ENCODE results near the gene RYR1.
A peak's percentile ranks its signal among the peaks of the same experiment; 100 is the strongest.
"Not testable (repeated sequence)": the region's sequence is repeated elsewhere in the genome, so short reads cannot be mapped to it uniquely, and the experiment has no call there.

Gene RYR1

DNA sequence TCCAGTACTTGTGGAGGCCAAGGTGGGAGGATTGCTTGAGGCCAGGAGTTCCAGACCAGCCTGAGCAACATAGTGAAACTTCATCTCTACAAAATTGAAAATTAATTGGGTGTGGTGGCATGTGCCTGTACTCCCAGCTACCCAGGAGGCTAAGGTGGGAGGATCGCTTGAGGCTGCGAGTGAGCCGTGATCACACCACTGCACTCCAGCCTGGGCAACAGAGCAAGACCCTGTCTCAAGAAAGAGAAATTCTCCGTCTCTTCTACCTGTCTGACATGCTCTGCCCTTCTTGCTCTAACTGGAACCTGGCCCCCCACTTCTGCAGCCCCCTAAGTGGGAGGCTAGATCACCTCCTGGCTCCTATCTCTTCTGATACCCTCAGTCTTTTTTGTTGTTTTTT lies 192.9 kb downstream of the RYR1 start:
- Mint-ChIP-seq H3K36me3 (peaks cover 5% of the 10 kb centered on the region), H3K9me3 (ENCODE audit: low read depth) (no peaks in the 10 kb centered on the region), H3K4me3 (no peak overlapping the region), H3K27ac (no peak overlapping the region), H3K4me1 (ENCODE audit: low read depth) (peaks cover 6% of the 10 kb centered on the region), H3K27me3 (no peaks in the 10 kb centered on the region)

DNA sequence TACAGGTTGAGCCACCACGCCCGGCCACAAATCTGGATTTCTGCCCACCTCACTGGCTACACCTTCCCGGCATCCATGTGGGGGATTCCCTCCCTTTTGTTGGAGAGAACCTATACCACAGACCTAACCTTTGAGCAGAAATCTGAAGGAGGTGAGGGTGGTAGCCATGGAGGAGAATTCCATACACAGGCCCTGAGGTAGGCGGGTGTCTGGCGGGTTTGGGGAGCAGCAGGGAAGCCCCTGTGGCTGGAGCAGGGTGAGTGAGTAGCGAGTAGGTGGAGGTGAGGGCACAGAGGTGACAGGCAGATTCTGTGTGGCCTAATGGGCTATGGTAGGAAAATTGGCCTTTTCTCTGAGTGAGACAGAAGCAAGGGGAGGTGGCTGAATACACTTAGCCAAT lies 196.1 kb downstream of the RYR1 start:
- H3K27me3 Mint-ChIP-seq, result no peaks in the 10 kb centered on the region
- H3K4me3 Mint-ChIP-seq, result no peak overlapping the region
- H3K27ac Mint-ChIP-seq, result no peak overlapping the region
- H3K36me3 Mint-ChIP-seq, result peaks cover 5% of the 10 kb centered on the region
- H3K9me3 Mint-ChIP-seq (ENCODE audit: low read depth), result no peaks in the 10 kb centered on the region
- peaks cover 9% of the 10 kb centered on the region for H3K4me1 Mint-ChIP-seq (ENCODE audit: low read depth)

GRCh38 chr19:38631301-38631700 lies 197.8 kb downstream of the RYR1 start:
- H3K27ac Mint-ChIP-seq; H3K9me3 Mint-ChIP-seq (ENCODE audit: low read depth); H3K36me3 Mint-ChIP-seq; H3K4me3 Mint-ChIP-seq; H3K27me3 Mint-ChIP-seq: not testable (repeated sequence)
- H3K4me1 Mint-ChIP-seq (ENCODE audit: low read depth), result peaks cover 21% of the 10 kb centered on the region

DNA sequence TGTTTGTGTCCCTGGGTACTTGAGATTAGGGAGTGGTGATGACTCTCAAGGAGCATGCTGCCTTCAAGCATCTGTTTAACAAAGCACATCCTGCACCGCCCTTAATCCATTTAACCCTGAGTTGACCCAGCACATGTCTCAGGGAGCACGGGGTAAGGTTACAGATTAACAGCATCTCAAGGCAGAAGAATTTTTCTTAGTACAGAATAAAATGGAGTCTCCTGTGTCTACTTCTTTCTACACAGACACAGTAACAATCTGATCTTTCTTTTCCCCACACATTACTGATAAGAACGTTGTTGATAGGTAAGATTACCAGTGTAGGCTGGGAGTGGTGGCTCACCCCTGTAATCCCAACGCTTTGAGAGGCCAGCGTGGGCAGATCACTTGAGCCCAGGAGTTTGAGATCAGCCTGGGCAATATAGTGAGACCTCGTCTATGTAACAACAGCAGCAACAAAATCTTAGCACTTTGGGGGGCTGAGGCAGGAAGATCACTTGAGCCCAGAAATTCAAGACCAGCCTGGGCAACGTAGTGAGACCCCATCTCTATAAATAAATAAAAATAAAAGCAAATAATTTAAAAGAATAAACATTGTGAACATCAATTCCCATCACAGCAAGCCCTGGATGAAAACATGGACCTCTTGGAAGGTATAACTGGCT lies 198.5 kb downstream of the RYR1 start:
- not testable (repeated sequence) for H3K27me3 Mint-ChIP-seq; H3K27ac Mint-ChIP-seq; H3K4me3 Mint-ChIP-seq; H3K9me3 Mint-ChIP-seq (ENCODE audit: low read depth); H3K36me3 Mint-ChIP-seq
- peaks cover 28% of the 10 kb centered on the region for H3K4me1 Mint-ChIP-seq (ENCODE audit: low read depth)

GRCh38 chr19:38632476-38633213 lies 199.2 kb downstream of the RYR1 start:
- Mint-ChIP-seq H3K4me1 (ENCODE audit: low read depth) (peaks cover 31% of the 10 kb centered on the region), H3K27me3 (no peaks in the 10 kb centered on the region), H3K27ac (no peak overlapping the region), H3K36me3 (peaks cover 7% of the 10 kb centered on the region), H3K4me3 (no peak overlapping the region), H3K9me3 (ENCODE audit: low read depth) (no peaks in the 10 kb centered on the region)

DNA sequence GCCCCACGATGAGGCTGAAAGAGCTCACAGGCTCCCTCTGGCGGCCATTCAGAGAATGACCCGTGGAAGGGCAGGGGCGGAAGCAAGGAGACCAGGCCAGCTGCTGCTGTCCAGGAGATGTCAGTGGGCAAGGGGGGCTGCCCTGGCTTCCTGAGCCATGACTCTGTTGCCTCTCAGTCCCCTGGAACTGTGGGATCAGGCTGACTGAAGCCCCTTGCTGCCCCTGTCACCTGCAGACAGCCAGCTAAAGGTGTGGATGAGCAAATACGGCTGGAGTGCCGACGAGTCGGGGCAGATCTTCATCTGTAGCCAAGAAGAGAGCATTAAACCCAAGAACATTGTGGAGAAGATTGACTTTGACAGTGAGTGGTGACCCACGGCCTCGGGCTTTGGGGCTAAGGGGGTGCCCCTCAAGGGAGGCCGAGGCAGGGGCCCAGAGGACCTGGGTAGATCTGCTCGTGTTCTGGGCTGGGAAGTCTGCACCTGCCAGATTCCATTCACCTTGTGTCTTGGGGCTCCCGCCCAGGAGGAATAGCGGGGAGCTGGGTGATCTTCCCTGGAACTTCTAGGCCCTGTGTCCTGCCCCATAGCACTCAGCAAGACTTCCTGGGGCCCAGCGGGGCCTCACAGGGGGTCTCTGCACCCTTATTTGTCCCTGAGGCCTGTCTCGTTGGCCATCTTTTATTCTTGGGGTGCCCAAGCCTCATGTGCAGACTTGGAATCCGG lies 201.4 kb downstream of the RYR1 start:
- peak overlapping the region; percentile 35 for H3K4me3 Mint-ChIP-seq
- peaks cover 7% of the 10 kb centered on the region for H3K36me3 Mint-ChIP-seq
- H3K27me3 Mint-ChIP-seq, result no peaks in the 10 kb centered on the region
- no peaks in the 10 kb centered on the region for H3K9me3 Mint-ChIP-seq (ENCODE audit: low read depth)
- H3K4me1 Mint-ChIP-seq (ENCODE audit: low read depth), result peaks cover 31% of the 10 kb centered on the region
- H3K27ac Mint-ChIP-seq, result peak overlapping the region; percentile 35

GRCh38 chr19:38635483-38636399 lies 202.2 kb downstream of the RYR1 start:
- no peaks in the 10 kb centered on the region for H3K27me3 Mint-ChIP-seq
- peaks cover 7% of the 10 kb centered on the region for H3K36me3 Mint-ChIP-seq
- peak overlapping the region; percentile 29 for H3K27ac Mint-ChIP-seq
- H3K9me3 Mint-ChIP-seq (ENCODE audit: low read depth), result no peaks in the 10 kb centered on the region
- peaks cover 31% of the 10 kb centered on the region for H3K4me1 Mint-ChIP-seq (ENCODE audit: low read depth)
- no peak overlapping the region for H3K4me3 Mint-ChIP-seq
